Measurements from ENCODE around the gene CDH5.

CDH5 gene

DNA sequence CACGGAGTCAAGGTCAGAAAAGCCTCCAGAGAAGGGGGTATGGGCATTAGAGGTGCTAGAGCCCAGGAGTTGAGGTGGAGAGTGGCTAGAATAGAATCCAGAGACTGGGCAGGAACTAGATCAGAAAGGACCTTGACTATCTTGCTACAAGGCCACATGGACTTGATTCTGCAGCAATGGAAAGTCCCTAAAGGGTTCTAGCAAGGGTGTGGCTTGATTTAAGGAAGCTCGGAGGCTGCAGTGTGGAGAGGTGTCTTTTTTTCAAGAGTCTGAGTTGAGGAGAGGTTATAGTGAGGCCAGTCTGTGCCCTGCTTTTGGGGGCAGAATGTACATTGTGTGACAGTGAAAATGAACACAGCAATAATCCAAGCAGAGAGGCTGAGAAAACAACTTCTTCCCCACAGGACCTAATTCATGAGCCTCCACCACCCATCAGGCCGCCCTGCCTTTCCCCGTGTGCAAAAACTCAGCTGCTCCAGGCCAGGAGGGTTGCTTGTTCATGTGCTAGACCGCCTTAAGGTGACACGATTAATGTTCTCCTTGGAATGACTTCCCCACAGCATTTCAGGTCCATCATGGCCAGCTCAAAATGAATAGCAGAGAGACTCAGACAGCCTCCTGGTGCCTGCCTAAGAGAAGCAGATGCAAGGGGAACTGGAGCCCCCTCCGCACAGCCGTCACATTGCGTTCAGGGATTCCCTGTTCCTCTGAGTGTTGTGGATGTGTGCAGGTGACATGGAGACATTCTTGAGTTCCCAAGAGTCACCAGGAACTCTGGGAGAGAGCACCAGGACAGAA lies 51.9 kb downstream of the CDH5 start:
- no peak overlapping the region for H3K27ac ChIP-seq
- no peak for TF ChIP-seq CTCF (conservative IDR thresholded peaks at IDR 0.05)

GRCh38 chr16:66419527-66419926 lies 53.0 kb downstream of the CDH5 start:
- TF ChIP-seq CTCF (conservative IDR thresholded peaks at IDR 0.05): no peak

DNA sequence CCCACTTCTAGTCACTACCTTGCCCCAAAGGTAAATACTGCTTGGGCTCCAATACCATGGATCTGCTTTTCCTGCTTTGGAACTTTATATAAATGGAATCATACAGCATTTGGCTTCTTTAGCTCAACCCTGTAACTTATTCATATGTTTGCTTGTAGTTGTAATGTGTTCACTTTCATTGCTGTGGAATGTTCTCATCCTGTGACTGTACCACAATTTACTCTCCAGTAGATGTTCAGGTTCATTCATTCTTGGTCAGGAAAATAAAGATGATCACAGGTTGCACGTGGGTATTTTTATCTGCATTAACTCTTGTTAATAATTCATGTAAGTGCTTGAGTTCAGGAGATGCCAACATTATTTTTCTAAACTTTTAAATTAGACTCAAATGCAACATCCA lies 53.9 kb downstream of the CDH5 start:
- H3K27ac ChIP-seq: no peak overlapping the region

More at GRCh38 chr16:66419527-66419926, 53.0 kb downstream of the CDH5 start:
- no peak overlapping the region for H3K27ac ChIP-seq

DNA sequence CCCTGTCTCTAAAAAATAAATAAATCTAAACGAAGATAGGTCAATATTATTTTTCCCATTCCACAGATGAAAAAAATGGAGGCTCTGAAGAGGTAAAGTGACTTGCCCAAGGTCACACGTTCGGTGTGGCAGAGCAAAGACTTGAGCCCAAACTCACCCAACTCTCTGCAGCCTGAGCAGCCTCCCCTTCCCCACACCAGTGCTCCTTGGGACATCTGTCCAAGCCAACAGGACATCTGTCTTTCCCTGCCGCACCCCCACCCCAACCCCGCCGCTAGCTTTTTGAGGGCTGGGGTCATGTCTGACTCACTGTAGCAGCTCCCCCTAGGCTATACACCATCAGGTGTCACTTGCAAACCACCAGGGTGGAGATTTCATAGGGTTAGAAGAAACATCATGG lies 55.4 kb downstream of the CDH5 start:
- no peak overlapping the region for H3K27ac ChIP-seq
- no peak for TF ChIP-seq CTCF (conservative IDR thresholded peaks at IDR 0.05)

More for the DNA sequence above, 53.9 kb downstream of the CDH5 start:
- TF ChIP-seq CTCF (conservative IDR thresholded peaks at IDR 0.05): no peak

GRCh38 chr16:66422366-66422765 lies 55.9 kb downstream of the CDH5 start:
- H3K27ac ChIP-seq: no peak overlapping the region
- TF ChIP-seq CTCF (conservative IDR thresholded peaks at IDR 0.05): no peak

GRCh38 chr16:66423177-66423576 lies 56.7 kb downstream of the CDH5 start:
- no peak overlapping the region for H3K27ac ChIP-seq
- no peak for TF ChIP-seq CTCF (conservative IDR thresholded peaks at IDR 0.05)

GRCh38 chr16:66425651-66426050 lies 59.2 kb downstream of the CDH5 start:
- no peak overlapping the region for H3K27ac ChIP-seq
- TF ChIP-seq CTCF (conservative IDR thresholded peaks at IDR 0.05): no peak

All from VCaP (cell line).